Measurements from ENCODE around the gene P4HA2. TPM values are rescaled to one million over a fixed set of nuclear protein-coding genes. Genes with fewer than 3 reads are reported as not detected.

The P4HA2 gene
- total and polyA plus RNA-seq, 2 donors (not counting 1 experiment from before 2014, with no cell fraction given): 184 to 553 TPM

DNA sequence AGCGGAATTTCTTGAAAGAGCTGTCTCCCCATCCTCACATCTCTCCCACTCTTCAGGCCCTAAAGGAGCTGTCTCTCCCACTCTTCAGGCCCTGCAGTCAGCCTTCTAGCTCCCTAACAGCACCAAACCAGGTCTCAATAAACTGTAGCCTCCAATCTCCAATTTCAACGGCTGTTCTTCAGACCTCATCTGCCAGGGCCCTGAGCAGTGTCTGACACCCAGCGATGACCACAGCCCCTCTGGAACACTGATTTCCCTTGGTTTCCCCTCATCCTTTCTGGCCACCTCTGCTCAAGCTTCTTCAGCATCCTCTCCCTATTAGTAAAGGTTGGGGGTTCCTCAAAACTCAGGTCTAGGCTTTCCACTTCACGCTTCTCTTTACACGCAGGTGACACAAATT lies 1.6 kb upstream of the P4HA2 start:
- Histone ChIP-seq H3K9me3 (ENCODE audit: control insufficient read depth, insufficient read depth, low read depth, low read length) (no peaks in the 10 kb centered on the region), H3K27me3 (ENCODE audit: control insufficient read depth, insufficient read depth, low read length) (no peaks in the 10 kb centered on the region)

DNA sequence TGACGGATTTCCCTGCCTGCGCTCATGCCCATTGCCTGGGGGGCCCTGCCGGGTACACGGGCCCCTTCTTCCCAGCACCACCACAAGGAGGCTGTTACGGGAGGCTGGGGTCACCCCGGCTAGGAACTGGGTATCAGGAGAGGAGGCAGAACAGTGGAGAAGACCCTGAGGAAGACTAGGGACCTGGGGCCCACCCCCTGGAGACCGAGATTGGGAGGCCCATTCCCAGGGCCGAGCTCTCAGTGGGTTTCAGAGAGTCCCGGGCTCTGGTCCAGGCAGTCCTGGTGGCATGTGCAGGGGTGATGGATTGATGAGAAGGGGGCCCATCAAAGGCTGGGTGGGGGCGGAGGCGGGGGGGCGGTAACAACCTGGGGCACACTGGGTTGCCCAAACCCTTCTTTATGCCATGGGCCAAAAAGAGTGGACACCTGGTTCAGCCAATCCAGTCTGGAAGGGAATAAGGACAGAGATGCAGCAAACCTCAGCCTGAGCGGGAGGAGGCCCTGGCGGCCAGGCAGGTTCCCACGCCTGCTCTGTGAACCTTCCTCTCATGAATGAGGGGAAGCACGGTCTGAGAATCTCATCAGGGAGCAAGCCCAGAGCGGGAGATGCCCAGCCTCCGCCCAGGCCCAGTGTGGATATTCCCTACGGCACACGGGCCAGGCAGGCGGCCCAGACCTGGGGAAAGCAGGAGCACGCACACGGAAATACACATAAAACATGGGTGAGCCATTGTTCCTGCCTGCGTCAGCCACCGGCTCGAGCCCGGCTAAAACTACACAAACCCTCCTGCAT lies 785 bp upstream of the P4HA2 start:
- Histone ChIP-seq H3K79me2 (ENCODE audit: control insufficient read depth, insufficient read depth, low read length) (peaks cover 19% of the 10 kb centered on the region), H4K20me1 (ENCODE audit: control insufficient read depth, extremely low read depth, insufficient read depth, low read length) (no peaks in the 10 kb centered on the region), H2AFZ (ENCODE audit: low read length) (peak overlapping the region; percentile 30), H3K9ac (ENCODE audit: insufficient read depth, low read length) (peak overlapping the region; percentile 91), H3K4me3 (replicated peaks in 1 of 4; ENCODE audit: control extremely low read depth in 1 of 4, insufficient read depth in 1 of 4, low read depth in 3 of 4, low read length in 4 of 4) (peak overlapping the region; percentile 30 to 92 (median 79)), H3K36me3 (ENCODE audit: control insufficient read depth, insufficient read depth, low read length) (peaks cover 3% of the 10 kb centered on the region), H3K9me3 (ENCODE audit: control insufficient read depth, insufficient read depth, low read depth, low read length) (no peaks in the 10 kb centered on the region), H3K4me2 (ENCODE audit: extremely low read depth, insufficient read depth, low read length) (peak overlapping the region; percentile 85), H3K27ac (ENCODE audit: insufficient read depth, low read length) (peak overlapping the region; percentile 87), H3K27me3 (ENCODE audit: control insufficient read depth, insufficient read depth, low read length) (no peaks in the 10 kb centered on the region), H3K4me1 (ENCODE audit: control insufficient read depth, extremely low read depth, insufficient read depth, low read length) (peaks cover 25% of the 10 kb centered on the region)
- DNase-seq (ENCODE audit: low read depth in 2 of 2): no peak
- TF ChIP-seq, protein P1, sequence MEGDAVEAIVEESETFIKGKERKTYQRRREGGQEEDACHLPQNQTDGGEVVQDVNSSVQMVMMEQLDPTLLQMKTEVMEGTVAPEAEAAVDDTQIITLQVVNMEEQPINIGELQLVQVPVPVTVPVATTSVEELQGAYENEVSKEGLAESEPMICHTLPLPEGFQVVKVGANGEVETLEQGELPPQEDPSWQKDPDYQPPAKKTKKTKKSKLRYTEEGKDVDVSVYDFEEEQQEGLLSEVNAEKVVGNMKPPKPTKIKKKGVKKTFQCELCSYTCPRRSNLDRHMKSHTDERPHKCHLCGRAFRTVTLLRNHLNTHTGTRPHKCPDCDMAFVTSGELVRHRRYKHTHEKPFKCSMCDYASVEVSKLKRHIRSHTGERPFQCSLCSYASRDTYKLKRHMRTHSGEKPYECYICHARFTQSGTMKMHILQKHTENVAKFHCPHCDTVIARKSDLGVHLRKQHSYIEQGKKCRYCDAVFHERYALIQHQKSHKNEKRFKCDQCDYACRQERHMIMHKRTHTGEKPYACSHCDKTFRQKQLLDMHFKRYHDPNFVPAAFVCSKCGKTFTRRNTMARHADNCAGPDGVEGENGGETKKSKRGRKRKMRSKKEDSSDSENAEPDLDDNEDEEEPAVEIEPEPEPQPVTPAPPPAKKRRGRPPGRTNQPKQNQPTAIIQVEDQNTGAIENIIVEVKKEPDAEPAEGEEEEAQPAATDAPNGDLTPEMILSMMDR (conservative IDR thresholded peaks at IDR 0.05 in 1 of 2, IDR thresholded peaks at IDR 0.05 in 1 of 2; ENCODE audit: low read depth in 1 of 2, low read length in 2 of 2): peak in 1 of 2 donors; percentile 6
- TF ChIP-seq EZH2 (IDR thresholded peaks at IDR 0.05; ENCODE audit: low read length, missing control alignments): no peak

More for the DNA sequence above, 1.6 kb upstream of the P4HA2 start:
- no peak for TF ChIP-seq EZH2 (IDR thresholded peaks at IDR 0.05; ENCODE audit: low read length, missing control alignments)
- TF ChIP-seq, protein P1 (conservative IDR thresholded peaks at IDR 0.05 in 1 of 2, IDR thresholded peaks at IDR 0.05 in 1 of 2; ENCODE audit: low read depth in 1 of 2, low read length in 2 of 2): no peak
- no peak overlapping the region for H3K4me3 ChIP-seq (replicated peaks in 1 of 4; ENCODE audit: control extremely low read depth in 1 of 4, insufficient read depth in 1 of 4, low read depth in 3 of 4, low read length in 4 of 4)
- peaks cover 22% of the 10 kb centered on the region for H3K4me1 ChIP-seq (ENCODE audit: control insufficient read depth, extremely low read depth, insufficient read depth, low read length)
- no peaks in the 10 kb centered on the region for H4K20me1 ChIP-seq (ENCODE audit: control insufficient read depth, extremely low read depth, insufficient read depth, low read length)
- H3K9ac ChIP-seq (ENCODE audit: insufficient read depth, low read length): no peak overlapping the region
- DNase-seq (ENCODE audit: low read depth in 2 of 2): no peak
- peaks cover 11% of the 10 kb centered on the region for H3K79me2 ChIP-seq (ENCODE audit: control insufficient read depth, insufficient read depth, low read length)
- no peak overlapping the region for H3K4me2 ChIP-seq (ENCODE audit: extremely low read depth, insufficient read depth, low read length)
- no peak overlapping the region for H2AFZ ChIP-seq (ENCODE audit: low read length)
- peaks cover 2% of the 10 kb centered on the region for H3K36me3 ChIP-seq (ENCODE audit: control insufficient read depth, insufficient read depth, low read length)
- no peak overlapping the region for H3K27ac ChIP-seq (ENCODE audit: insufficient read depth, low read length)

DNA sequence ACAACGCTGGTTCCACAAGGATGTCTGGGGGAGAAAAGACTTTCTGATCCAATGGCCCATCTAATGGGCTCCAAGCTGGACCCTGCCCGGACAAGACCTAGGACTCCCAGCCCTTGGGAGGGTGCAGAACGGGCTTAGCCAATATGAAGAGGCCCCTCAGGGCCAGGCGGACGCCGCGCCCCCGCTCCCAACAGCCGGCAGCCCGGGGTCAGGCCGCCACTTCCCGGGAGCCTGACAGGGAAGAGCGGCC lies 493 bp downstream of the P4HA2 start:
- peak in 1 of 2 donors; percentile 73 for DNase-seq (ENCODE audit: low read depth in 2 of 2)
- H3K79me2 ChIP-seq (ENCODE audit: control insufficient read depth, insufficient read depth, low read length): peaks cover 31% of the 10 kb centered on the region
- peak overlapping the region; percentile 87 for H3K27ac ChIP-seq (ENCODE audit: insufficient read depth, low read length)
- peaks cover 3% of the 10 kb centered on the region for H3K36me3 ChIP-seq (ENCODE audit: control insufficient read depth, insufficient read depth, low read length)
- H3K9me3 ChIP-seq (ENCODE audit: control insufficient read depth, insufficient read depth, low read depth, low read length): no peaks in the 10 kb centered on the region
- peak overlapping the region; percentile 99 for H3K4me2 ChIP-seq (ENCODE audit: extremely low read depth, insufficient read depth, low read length)
- H3K4me3 ChIP-seq (replicated peaks in 1 of 4; ENCODE audit: control extremely low read depth in 1 of 4, insufficient read depth in 1 of 4, low read depth in 3 of 4, low read length in 4 of 4): peak overlapping the region; percentile 76 to 92 (median 80)
- peak overlapping the region; percentile 40 for H2AFZ ChIP-seq (ENCODE audit: low read length)
- H4K20me1 ChIP-seq (ENCODE audit: control insufficient read depth, extremely low read depth, insufficient read depth, low read length): no peaks in the 10 kb centered on the region
- H3K4me1 ChIP-seq (ENCODE audit: control insufficient read depth, extremely low read depth, insufficient read depth, low read length): peaks cover 33% of the 10 kb centered on the region
- no peaks in the 10 kb centered on the region for H3K27me3 ChIP-seq (ENCODE audit: control insufficient read depth, insufficient read depth, low read length)
- peak overlapping the region; percentile 91 for H3K9ac ChIP-seq (ENCODE audit: insufficient read depth, low read length)
- no peak for TF ChIP-seq EZH2 (IDR thresholded peaks at IDR 0.05; ENCODE audit: low read length, missing control alignments)

All from fibroblast of lung (primary cell).